DOHH2 (cell line): Measurements from ENCODE around the gene MXRA7.
"Not testable (repeated sequence)": the region's sequence is repeated elsewhere in the genome, so short reads cannot be mapped to it uniquely, and the experiment has no call there.

Experiments
- H3F3A ChIP-seq: fragments of 200-600 bp; sonication (generic), shearing (Covaris generic); 2 replicates; pipeline ENCODE4 v1.6.0; 2016; ENCODE audit warnings: antibody characterized with exemption, mild to moderate bottlenecking; ENCODE audit not compliant: control insufficient read depth, insufficient read depth
- H3K27ac ChIP-seq: fragments of 200-600 bp; sonication (generic); 2 replicates; pipeline ENCODE4 v1.5.1; 2014; ENCODE audit warnings: low read depth, mild to moderate bottlenecking, low read length, moderate library complexity
- H3K27me3 ChIP-seq: fragments of 200-600 bp; sonication (generic); 2 replicates; pipeline ENCODE4 v1.6.1; 2014; ENCODE audit warnings: mild to moderate bottlenecking, low read length, mixed read lengths; ENCODE audit not compliant: control insufficient read depth
- H3K36me3 ChIP-seq: fragments of 200-600 bp; sonication (generic); 2 replicates; pipeline ENCODE4 v1.6.1; 2014; ENCODE audit warnings: mild to moderate bottlenecking, low read length, moderate library complexity, mixed read lengths; ENCODE audit not compliant: control insufficient read depth
- H3K4me1 ChIP-seq: fragments of 200-600 bp; sonication (generic); 2 replicates; pipeline ENCODE4 v1.6.1; 2014; ENCODE audit warnings: mild to moderate bottlenecking, low read length, mixed read lengths; ENCODE audit not compliant: control insufficient read depth
- H3K4me2 ChIP-seq: fragments of 200-600 bp; sonication (generic); 2 replicates; pipeline ENCODE4 v1.6.0; 2014; ENCODE audit warnings: mild to moderate bottlenecking, low read length, moderate library complexity
- H3K4me3 ChIP-seq: fragments of 200-600 bp; sonication (generic); 2 replicates; pipeline ENCODE4 v1.5.1; 2014; ENCODE audit warnings: mild to moderate bottlenecking, low read length, mixed read lengths
- H3K79me2 ChIP-seq: fragments of 200-600 bp; sonication (generic); 2 replicates; pipeline ENCODE4 v1.6.1; 2014; ENCODE audit warnings: mild to moderate bottlenecking, low read length, mixed read lengths; ENCODE audit not compliant: control insufficient read depth
- H3K9me2 ChIP-seq: fragments of 200-600 bp; sonication (generic); replicated peaks from 2 replicates; pipeline ENCODE4 v1.6.1; 2014; ENCODE audit warnings: mild to moderate bottlenecking, low read length, mixed read lengths; ENCODE audit not compliant: control insufficient read depth
- H3K9me3 ChIP-seq: fragments of 200-600 bp; sonication (generic); 2 replicates; pipeline ENCODE4 v1.6.1; 2014; ENCODE audit warnings: antibody characterized with exemption, low read length, mixed read lengths; ENCODE audit not compliant: control insufficient read depth, insufficient read depth
- H4K20me1 ChIP-seq: fragments of 200-600 bp; sonication (generic); 2 replicates; pipeline ENCODE4 v1.6.0; 2014; ENCODE audit warnings: low read depth, mild to moderate bottlenecking, antibody characterized with exemption, low read length, moderate library complexity; ENCODE audit not compliant: control insufficient read depth, insufficient read depth
- CTCF ChIP-seq: fragments of 200-600 bp; sonication (generic); IDR thresholded peaks from one replicate; pipeline ENCODE4 v1.5.1; 2014; ENCODE audit warnings: antibody characterized with exemption, mild to moderate bottlenecking, low read depth, low read length; ENCODE audit not compliant: poor library complexity, severe bottlenecking
- EZH2phosphoT487 ChIP-seq: fragments of 200-600 bp; sonication (generic); IDR thresholded peaks from 2 replicates; pipeline ENCODE4 v1.6.1; 2017; ENCODE audit warnings: borderline replicate concordance, mild to moderate bottlenecking, antibody characterized with exemption, low read length, moderate library complexity, mixed read lengths

MXRA7 gene

GRCh38 chr17:76734080-76734840 is 23.5 kb upstream of the MXRA7 start:
- TF ChIP-seq CTCF, result no peak
- no peak for TF ChIP-seq EZH2phosphoT487
- peaks cover 28% of the 10 kb centered on the region for H4K20me1 ChIP-seq
- peak overlapping the region; percentile 89 for H3K4me3 ChIP-seq
- peaks cover 66% of the 10 kb centered on the region for H3F3A ChIP-seq
- peaks cover 60% of the 10 kb centered on the region for H3K4me1 ChIP-seq
- H3K27me3 ChIP-seq, result no peaks in the 10 kb centered on the region
- no peaks in the 10 kb centered on the region for H3K9me2 ChIP-seq
- H3K27ac ChIP-seq, result peak overlapping the region; percentile 93
- H3K36me3 ChIP-seq, result peaks cover 73% of the 10 kb centered on the region
- H3K4me2 ChIP-seq, result peak overlapping the region; percentile 66
- peaks cover 88% of the 10 kb centered on the region for H3K79me2 ChIP-seq
- H3K9me3 ChIP-seq, result no peaks in the 10 kb centered on the region

GRCh38 chr17:76733618-76733957 is 22.8 kb upstream of the MXRA7 start:
- Histone ChIP-seq H3K27ac (peak overlapping the region; percentile 93), H3K4me1 (peaks cover 60% of the 10 kb centered on the region), H3K36me3 (peaks cover 78% of the 10 kb centered on the region), H4K20me1 (peaks cover 28% of the 10 kb centered on the region), H3K4me2 (peak overlapping the region; percentile 66), H3K4me3 (peak overlapping the region; percentile 89), H3K79me2 (peaks cover 88% of the 10 kb centered on the region), H3K9me3 (no peaks in the 10 kb centered on the region), H3K9me2 (no peaks in the 10 kb centered on the region), H3K27me3 (no peaks in the 10 kb centered on the region), H3F3A (peaks cover 68% of the 10 kb centered on the region)
- TF ChIP-seq EZH2phosphoT487 (no peak), CTCF (no peak)

- H3K4me1 ChIP-seq, result peaks cover 64% of the 10 kb centered on the region
- H3K79me2 ChIP-seq, result peaks cover 88% of the 10 kb centered on the region
- H3K36me3 ChIP-seq, result peaks cover 84% of the 10 kb centered on the region
- no peaks in the 10 kb centered on the region for H3K9me2 ChIP-seq
- H4K20me1 ChIP-seq, result peaks cover 28% of the 10 kb centered on the region
- peak overlapping the region; percentile 66 for H3K4me2 ChIP-seq
- no peaks in the 10 kb centered on the region for H3K9me3 ChIP-seq
- H3K27ac ChIP-seq, result peak overlapping the region; percentile 93
- H3F3A ChIP-seq, result peaks cover 70% of the 10 kb centered on the region
- TF ChIP-seq EZH2phosphoT487 (no peak), CTCF (no peak)
- peak overlapping the region; percentile 89 for H3K4me3 ChIP-seq
- H3K27me3 ChIP-seq, result no peaks in the 10 kb centered on the region
These were observed 22.2 kb upstream of the MXRA7 start for GRCh38 chr17:76732734-76733617.

GRCh38 chr17:76731800-76732733 is 21.3 kb upstream of the MXRA7 start:
- Histone ChIP-seq H4K20me1 (peaks cover 28% of the 10 kb centered on the region), H3K4me1 (peaks cover 68% of the 10 kb centered on the region), H3K4me3 (peak overlapping the region; percentile 89; the same call in 1 of the 2 replicates)

More at GRCh38 chr17:76731800-76732733, 21.3 kb upstream of the MXRA7 start:
- H3K9me3 ChIP-seq, H3K27me3 ChIP-seq, H3K9me2 ChIP-seq: not testable (repeated sequence)
- Histone ChIP-seq H3K4me2 (peak overlapping the region; percentile 66), H3K79me2 (peaks cover 95% of the 10 kb centered on the region), H3K27ac (peak overlapping the region; percentile 30), H3F3A (peaks cover 75% of the 10 kb centered on the region), H3K36me3 (peaks cover 92% of the 10 kb centered on the region)
